ENCODE measurements around the gene TGFBR3. TPM values are rescaled to one million over a fixed set of nuclear protein-coding genes. Genes with fewer than 3 reads are reported as not detected.

TGFBR3 gene
- total RNA-seq, 4 donors from 2014 or later: 87.8 to 388 (median 212) TPM

GRCh38 chr1:91700332-91700731 is 185.6 kb downstream of the TGFBR3 start:
- Histone ChIP-seq H3K4me3 (no peak overlapping the region), H3K27me3 (no peaks in the 10 kb centered on the region), H3K9me3 (no peaks in the 10 kb centered on the region), H3K4me1 (peaks cover 0 to 4% of the 10 kb centered on the region in 2 donors), H3K27ac (peak overlapping the region; percentile 48 to 59), H3K36me3 (no peaks in the 10 kb centered on the region)
- DNase-seq: no peak
- TF ChIP-seq POLR2A (IDR thresholded peaks at IDR 0.05) (no peak), CTCF (IDR thresholded peaks at IDR 0.05) (no peak)
- intact Hi-C loops (cut with DNase I; ENCODE audit: low total_unique reads): no loop called here

GRCh38 chr1:91699339-91699974 is 186.5 kb downstream of the TGFBR3 start:
- TF ChIP-seq CTCF (IDR thresholded peaks at IDR 0.05) (no peak), POLR2A (IDR thresholded peaks at IDR 0.05) (no peak)
- Histone ChIP-seq H3K27ac (peak overlapping the region; percentile 55 to 59), H3K36me3 (no peaks in the 10 kb centered on the region), H3K27me3 (no peaks in the 10 kb centered on the region), H3K4me3 (no peak overlapping the region), H3K9me3 (no peaks in the 10 kb centered on the region), H3K4me1 (peaks cover 0 to 4% of the 10 kb centered on the region in 2 donors)
- DNase-seq: peak; percentile 51 to 61
- intact Hi-C loops (cut with DNase I; ENCODE audit: low total_unique reads): no loop called here

- no peaks in the 10 kb centered on the region for H3K36me3 ChIP-seq
- H3K4me3 ChIP-seq: no peak overlapping the region
- no peaks in the 10 kb centered on the region for H3K27me3 ChIP-seq
- intact Hi-C loops (cut with DNase I; ENCODE audit: low total_unique reads): no loop called here
- H3K9me3 ChIP-seq: no peaks in the 10 kb centered on the region
- TF ChIP-seq POLR2A (IDR thresholded peaks at IDR 0.05) (no peak), CTCF (IDR thresholded peaks at IDR 0.05) (no peak)
- DNase-seq: no peak
- H3K27ac ChIP-seq: peak overlapping the region; percentile 55 to 59
- H3K4me1 ChIP-seq: peaks cover 0 to 9% of the 10 kb centered on the region in 2 donors
Observed at GRCh38 chr1:91697861-91698260, 188.1 kb downstream of the TGFBR3 start.

- no peak overlapping the region for H3K4me3 ChIP-seq
- H3K4me1 ChIP-seq: peaks cover 0 to 9% of the 10 kb centered on the region in 2 donors
- TF ChIP-seq POLR2A (IDR thresholded peaks at IDR 0.05) (no peak), CTCF (IDR thresholded peaks at IDR 0.05) (no peak)
- H3K27ac ChIP-seq: peak overlapping the region; percentile 55 to 59
- no peaks in the 10 kb centered on the region for H3K36me3 ChIP-seq
- no peak for DNase-seq
- H3K27me3 ChIP-seq: no peaks in the 10 kb centered on the region
- no peaks in the 10 kb centered on the region for H3K9me3 ChIP-seq
- intact Hi-C loops (cut with DNase I; ENCODE audit: low total_unique reads): no loop called here
Observed at GRCh38 chr1:91697416-91697815, 188.5 kb downstream of the TGFBR3 start.

- Histone ChIP-seq H3K4me1 (peaks cover 0 to 9% of the 10 kb centered on the region in 2 donors), H3K36me3 (no peaks in the 10 kb centered on the region), H3K9me3 (no peaks in the 10 kb centered on the region), H3K27me3 (no peaks in the 10 kb centered on the region), H3K4me3 (no peak overlapping the region), H3K27ac (peak overlapping the region; percentile 55 to 59)
- DNase-seq: no peak
- no peak for TF ChIP-seq CTCF (IDR thresholded peaks at IDR 0.05)
- no peak for TF ChIP-seq POLR2A (IDR thresholded peaks at IDR 0.05)
- intact Hi-C loops (cut with DNase I; ENCODE audit: low total_unique reads): no loop called here
Observed at GRCh38 chr1:91696321-91696720, 189.6 kb downstream of the TGFBR3 start.
